Subcutaneous abdominal adipose tissue (tissue), 5 donors: ENCODE data around the gene FAM83E.

Experiments used
- H3K27ac ChIP-seq: one replicate; pipeline ENCODE4 v1.7.0; 2013; ENCODE audit warnings: low read depth, mild to moderate bottlenecking, inconsistent platforms, low read length, moderate library complexity
- H3K27me3 ChIP-seq, 5 donors: one replicate each; pipeline ENCODE4 v1.7.0; 2013; ENCODE audit warnings: low read length in 5 of 5, inconsistent platforms in 1 of 5; ENCODE audit not compliant: control insufficient read depth in 5 of 5, insufficient read depth in 4 of 5
- H3K36me3 ChIP-seq, 5 donors: one replicate each; pipeline ENCODE4 v1.7.0; 2013; ENCODE audit warnings: low read length in 5 of 5; ENCODE audit not compliant: control insufficient read depth in 5 of 5, insufficient read depth in 5 of 5
- H3K4me1 ChIP-seq, 5 donors: one replicate each; pipeline ENCODE4 v1.7.0; 2013; ENCODE audit warnings: low read length in 5 of 5, mild to moderate bottlenecking in 3 of 5, moderate library complexity in 1 of 5; ENCODE audit not compliant: control insufficient read depth in 5 of 5, insufficient read depth in 5 of 5
- H3K4me3 ChIP-seq, 5 donors: one replicate each; pipeline ENCODE4 v1.7.0; 2013; ENCODE audit warnings: low read length in 5 of 5, low read depth in 1 of 5
- H3K9ac ChIP-seq, 5 donors: one replicate each; pipeline ENCODE4 v1.7.0; 2013; ENCODE audit warnings: low read length in 5 of 5, mild to moderate bottlenecking in 4 of 5, moderate library complexity in 3 of 5
- H3K9me3 ChIP-seq, 5 donors: one replicate each; pipeline ENCODE4 v1.7.0; 2013; ENCODE audit warnings: low read length in 5 of 5; ENCODE audit not compliant: control insufficient read depth in 5 of 5
- donor health status: healthy.
- donor health status: healthy.
- donor health status: healthy.
- donor health status: healthy.
- donor health status: healthy.

Gene FAM83E

GRCh38 chr19:48613024-48613851 is 1.6 kb downstream of the FAM83E start:
- Histone ChIP-seq H3K27ac (no peak overlapping the region), H3K27me3 (no peaks in the 10 kb centered on the region), H3K36me3 (peaks cover 0 to 32% (median 30%) of the 10 kb centered on the region in 5 donors), H3K9ac (no peak overlapping the region), H3K4me3 (no peak overlapping the region), H3K4me1 (peaks cover 7 to 33% (median 23%) of the 10 kb centered on the region in 5 donors), H3K9me3 (no peaks in the 10 kb centered on the region)

- peaks cover 0 to 22% (median 22%) of the 10 kb centered on the region in 5 donors for H3K36me3 ChIP-seq
- H3K4me3 ChIP-seq: no peak overlapping the region
- no peaks in the 10 kb centered on the region for H3K27me3 ChIP-seq
- H3K9me3 ChIP-seq: no peaks in the 10 kb centered on the region
- H3K27ac ChIP-seq: no peak overlapping the region
- peaks cover 0 to 19% (median 10%) of the 10 kb centered on the region in 5 donors for H3K4me1 ChIP-seq
- no peak overlapping the region for H3K9ac ChIP-seq
Observed at GRCh38 chr19:48611872-48612271, 3.0 kb downstream of the FAM83E start.

- H3K9ac ChIP-seq: no peak overlapping the region
- no peaks in the 10 kb centered on the region for H3K9me3 ChIP-seq
- no peak overlapping the region for H3K4me3 ChIP-seq
- H3K27ac ChIP-seq: no peak overlapping the region
- peaks cover 0 to 10% (median 4%) of the 10 kb centered on the region in 5 donors for H3K4me1 ChIP-seq
- H3K27me3 ChIP-seq: no peaks in the 10 kb centered on the region
- no peaks in the 10 kb centered on the region for H3K36me3 ChIP-seq
Observed at GRCh38 chr19:48609571-48610108, 5.2 kb downstream of the FAM83E start.

- no peaks in the 10 kb centered on the region for H3K36me3 ChIP-seq
- H3K27ac ChIP-seq: no peak overlapping the region
- H3K4me3 ChIP-seq: no peak overlapping the region
- H3K27me3 ChIP-seq: no peaks in the 10 kb centered on the region
- H3K9ac ChIP-seq: peak overlapping the region in 1 of 5 donors; percentile 64
- peaks cover 0 to 9% (median 4%) of the 10 kb centered on the region in 5 donors for H3K4me1 ChIP-seq
- H3K9me3 ChIP-seq: no peaks in the 10 kb centered on the region
Observed at GRCh38 chr19:48608798-48609263, 6.0 kb downstream of the FAM83E start.

DNA sequence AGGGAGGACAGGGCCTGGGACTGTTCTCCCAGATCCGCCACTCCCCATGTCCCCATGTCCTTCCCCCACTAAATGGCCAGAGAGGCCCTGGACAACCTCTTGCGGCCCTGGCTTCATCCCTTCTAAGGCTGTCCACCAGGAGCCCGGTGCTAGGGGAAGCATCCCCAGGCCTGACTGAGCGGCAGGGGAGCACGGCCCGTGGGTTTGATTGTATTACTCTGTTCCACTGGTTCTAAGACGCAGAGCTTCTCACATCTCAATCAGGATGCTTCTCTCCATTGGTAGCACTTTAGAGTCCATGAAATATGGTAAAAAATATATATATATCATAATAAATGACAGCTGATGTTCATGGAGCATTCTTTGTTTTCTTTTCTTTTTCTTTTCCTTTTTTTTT is 7.5 kb downstream of the FAM83E start:
- no peaks in the 10 kb centered on the region for H3K27me3 ChIP-seq
- H3K4me1 ChIP-seq: peaks cover 0 to 5% (median 4%) of the 10 kb centered on the region in 5 donors

GRCh38 chr19:48606463-48607358 is 8.2 kb downstream of the FAM83E start, which contains the start of gene SPACA4:
Gene SPACA4 (plus strand): TSS chr19:48606742. CDS start chr19:48606979, 237 bp downstream.
- H3K36me3 ChIP-seq: no peaks in the 10 kb centered on the region
- H3K27ac ChIP-seq: no peak within 1 kb of the TSS
- no peak within 1 kb of the TSS for H3K4me3 ChIP-seq
- H3K4me1 ChIP-seq: peaks cover 0 to 5% (median 4%) of the 10 kb centered on the region in 5 donors
- no peak within 1 kb of the TSS for H3K9ac ChIP-seq
- no peaks in the 10 kb centered on the region for H3K9me3 ChIP-seq
- peaks cover 0 to 3% (median 0%) of the 10 kb centered on the region in 5 donors for H3K27me3 ChIP-seq

More for the DNA sequence above, 7.5 kb downstream of the FAM83E start:
- no peaks in the 10 kb centered on the region for H3K9me3 ChIP-seq
- no peak overlapping the region for H3K27ac ChIP-seq
- H3K9ac ChIP-seq: no peak overlapping the region
- H3K36me3 ChIP-seq: no peaks in the 10 kb centered on the region
- no peak overlapping the region for H3K4me3 ChIP-seq

DNA sequence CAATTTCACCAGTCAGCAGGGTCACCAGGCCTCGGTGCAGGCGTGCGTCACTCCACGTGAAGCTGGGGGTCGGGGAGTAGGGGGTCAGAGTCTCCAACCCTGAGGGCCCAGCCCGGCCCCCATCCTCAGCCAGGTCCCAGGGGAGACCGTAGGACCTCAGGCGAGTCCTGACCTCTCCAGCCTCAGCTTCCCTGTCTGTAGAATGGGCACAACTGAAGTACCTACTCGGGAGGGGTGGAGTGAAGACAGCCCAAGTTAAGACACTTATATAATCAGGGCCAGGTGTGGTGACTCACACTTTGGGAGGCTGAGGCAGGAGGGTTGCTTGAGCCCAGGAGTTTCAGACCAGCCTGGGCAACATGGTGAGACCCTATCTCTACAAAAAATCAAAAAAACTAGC is 11.0 kb downstream of the FAM83E start:
- Histone ChIP-seq H3K36me3 (no peaks in the 10 kb centered on the region), H3K9ac (no peak overlapping the region), H3K27ac (no peak overlapping the region), H3K4me3 (no peak overlapping the region), H3K27me3 (peaks cover 2 to 8% (median 6%) of the 10 kb centered on the region in 5 donors), H3K4me1 (peaks cover 0 to 3% (median 2%) of the 10 kb centered on the region in 5 donors), H3K9me3 (no peaks in the 10 kb centered on the region)

GRCh38 chr19:48603449-48603848 is 11.4 kb downstream of the FAM83E start:
- Histone ChIP-seq H3K4me3 (no peak overlapping the region), H3K27ac (no peak overlapping the region), H3K9me3 (no peaks in the 10 kb centered on the region), H3K4me1 (peaks cover 0 to 2% (median 0%) of the 10 kb centered on the region in 5 donors), H3K9ac (no peak overlapping the region), H3K27me3 (peaks cover 2 to 11% (median 9%) of the 10 kb centered on the region in 5 donors), H3K36me3 (no peaks in the 10 kb centered on the region)

- Histone ChIP-seq H3K27ac (no peak overlapping the region), H3K9me3 (no peaks in the 10 kb centered on the region), H3K36me3 (no peaks in the 10 kb centered on the region), H3K9ac (no peak overlapping the region), H3K4me1 (peaks cover 0 to 2% (median 0%) of the 10 kb centered on the region in 5 donors), H3K27me3 (peaks cover 2 to 11% (median 9%) of the 10 kb centered on the region in 5 donors), H3K4me3 (no peak overlapping the region)
Observed at GRCh38 chr19:48603001-48603400, 11.9 kb downstream of the FAM83E start.
